Esophagus muscularis mucosa (tissue), 4 donors: ENCODE results near the gene GPA33.

Source experiments
- EP300 ChIP-seq: sonication (generic); formaldehyde crosslinking; IDR thresholded peaks from one replicate; pipeline ENCODE4 v1.6.1; 2017; ENCODE audit warnings: antibody characterized with exemption
- POLR2A ChIP-seq: fragments of 450-650 bp; IDR thresholded peaks from one replicate; pipeline ENCODE4 v1.6.1; 2017; ENCODE audit warnings: antibody characterized with exemption, moderate library complexity, mild to moderate bottlenecking, low read depth
- POLR2AphosphoS5 ChIP-seq, 2 donors: sonication (generic); formaldehyde crosslinking; IDR thresholded peaks; one replicate each; pipeline ENCODE4 v1.6.1; 2017; ENCODE audit warnings: antibody characterized with exemption in 2 of 2
- TF ChIP-seq, protein P1 (sequence below), 3 experiments: fragments of 200-600 bp in 2 of 3; fragments of 450-650 bp in 1 of 3; sonication (generic) in 2 of 3; IDR thresholded peaks; one replicate each; pipeline ENCODE4 v1.5.1; 2017 to 2019; ENCODE audit warnings: antibody characterized with exemption in 3 of 3, mild to moderate bottlenecking in 2 of 3, moderate library complexity in 1 of 3

DNA sequence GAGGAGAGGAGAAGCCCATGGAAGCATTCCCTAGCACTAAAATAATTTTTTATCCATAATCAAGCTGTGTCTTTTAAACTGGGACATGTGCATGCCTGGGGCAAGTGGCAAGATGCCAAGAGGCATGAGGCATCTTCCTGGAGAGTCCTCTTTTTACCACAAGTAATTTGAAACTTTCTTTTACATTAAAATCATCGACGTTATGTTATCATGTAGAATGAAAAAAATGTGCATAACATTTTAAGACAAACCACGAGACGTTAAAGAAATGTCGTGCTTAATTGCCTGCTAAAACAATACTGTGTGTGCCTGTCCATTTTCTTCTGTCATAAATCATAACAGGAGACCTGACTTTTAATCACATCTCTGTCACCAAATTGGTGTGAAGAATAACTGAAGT is 5.2 kb upstream of the GPA33 start:
- TF ChIP-seq POLR2AphosphoS5 (IDR thresholded peaks at IDR 0.05) (no peak), POLR2A (no peak), EP300 (no peak)
- TF ChIP-seq, protein P1, sequence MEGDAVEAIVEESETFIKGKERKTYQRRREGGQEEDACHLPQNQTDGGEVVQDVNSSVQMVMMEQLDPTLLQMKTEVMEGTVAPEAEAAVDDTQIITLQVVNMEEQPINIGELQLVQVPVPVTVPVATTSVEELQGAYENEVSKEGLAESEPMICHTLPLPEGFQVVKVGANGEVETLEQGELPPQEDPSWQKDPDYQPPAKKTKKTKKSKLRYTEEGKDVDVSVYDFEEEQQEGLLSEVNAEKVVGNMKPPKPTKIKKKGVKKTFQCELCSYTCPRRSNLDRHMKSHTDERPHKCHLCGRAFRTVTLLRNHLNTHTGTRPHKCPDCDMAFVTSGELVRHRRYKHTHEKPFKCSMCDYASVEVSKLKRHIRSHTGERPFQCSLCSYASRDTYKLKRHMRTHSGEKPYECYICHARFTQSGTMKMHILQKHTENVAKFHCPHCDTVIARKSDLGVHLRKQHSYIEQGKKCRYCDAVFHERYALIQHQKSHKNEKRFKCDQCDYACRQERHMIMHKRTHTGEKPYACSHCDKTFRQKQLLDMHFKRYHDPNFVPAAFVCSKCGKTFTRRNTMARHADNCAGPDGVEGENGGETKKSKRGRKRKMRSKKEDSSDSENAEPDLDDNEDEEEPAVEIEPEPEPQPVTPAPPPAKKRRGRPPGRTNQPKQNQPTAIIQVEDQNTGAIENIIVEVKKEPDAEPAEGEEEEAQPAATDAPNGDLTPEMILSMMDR (IDR thresholded peaks at IDR 0.05): no peak
